Measurements from ENCODE around the gene KIF20B. TPM values are rescaled to one million over a fixed set of nuclear protein-coding genes. Genes with fewer than 3 reads are reported as not detected.

Gene KIF20B
- total RNA-seq, 4 donors from 2014 or later = 1.7 to 4.1 (median 2.7) TPM

DNA sequence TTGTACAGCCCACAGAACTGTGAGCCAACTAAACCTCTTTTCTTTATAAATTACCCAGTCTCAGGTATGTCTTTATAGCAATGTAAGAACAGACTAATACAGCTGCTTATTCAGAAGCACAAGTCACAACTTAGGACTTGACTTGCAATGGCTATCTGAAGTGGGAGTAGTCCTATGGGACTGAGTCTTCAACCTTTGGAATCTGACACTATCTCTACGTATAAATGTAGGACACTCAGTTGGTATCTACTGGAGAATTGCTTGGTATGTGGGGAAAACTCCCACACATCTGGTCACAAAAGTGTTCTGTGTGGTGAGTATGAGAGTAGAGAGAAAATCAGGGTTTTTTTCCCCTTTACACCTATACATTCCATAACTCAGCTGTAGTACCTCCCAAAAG lies 44.1 kb upstream of the KIF20B start:
- no peak for DNase-seq (ENCODE audit: low spot score)
- TF ChIP-seq, protein P1, sequence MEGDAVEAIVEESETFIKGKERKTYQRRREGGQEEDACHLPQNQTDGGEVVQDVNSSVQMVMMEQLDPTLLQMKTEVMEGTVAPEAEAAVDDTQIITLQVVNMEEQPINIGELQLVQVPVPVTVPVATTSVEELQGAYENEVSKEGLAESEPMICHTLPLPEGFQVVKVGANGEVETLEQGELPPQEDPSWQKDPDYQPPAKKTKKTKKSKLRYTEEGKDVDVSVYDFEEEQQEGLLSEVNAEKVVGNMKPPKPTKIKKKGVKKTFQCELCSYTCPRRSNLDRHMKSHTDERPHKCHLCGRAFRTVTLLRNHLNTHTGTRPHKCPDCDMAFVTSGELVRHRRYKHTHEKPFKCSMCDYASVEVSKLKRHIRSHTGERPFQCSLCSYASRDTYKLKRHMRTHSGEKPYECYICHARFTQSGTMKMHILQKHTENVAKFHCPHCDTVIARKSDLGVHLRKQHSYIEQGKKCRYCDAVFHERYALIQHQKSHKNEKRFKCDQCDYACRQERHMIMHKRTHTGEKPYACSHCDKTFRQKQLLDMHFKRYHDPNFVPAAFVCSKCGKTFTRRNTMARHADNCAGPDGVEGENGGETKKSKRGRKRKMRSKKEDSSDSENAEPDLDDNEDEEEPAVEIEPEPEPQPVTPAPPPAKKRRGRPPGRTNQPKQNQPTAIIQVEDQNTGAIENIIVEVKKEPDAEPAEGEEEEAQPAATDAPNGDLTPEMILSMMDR (IDR thresholded peaks at IDR 0.05) = no peak

DNA sequence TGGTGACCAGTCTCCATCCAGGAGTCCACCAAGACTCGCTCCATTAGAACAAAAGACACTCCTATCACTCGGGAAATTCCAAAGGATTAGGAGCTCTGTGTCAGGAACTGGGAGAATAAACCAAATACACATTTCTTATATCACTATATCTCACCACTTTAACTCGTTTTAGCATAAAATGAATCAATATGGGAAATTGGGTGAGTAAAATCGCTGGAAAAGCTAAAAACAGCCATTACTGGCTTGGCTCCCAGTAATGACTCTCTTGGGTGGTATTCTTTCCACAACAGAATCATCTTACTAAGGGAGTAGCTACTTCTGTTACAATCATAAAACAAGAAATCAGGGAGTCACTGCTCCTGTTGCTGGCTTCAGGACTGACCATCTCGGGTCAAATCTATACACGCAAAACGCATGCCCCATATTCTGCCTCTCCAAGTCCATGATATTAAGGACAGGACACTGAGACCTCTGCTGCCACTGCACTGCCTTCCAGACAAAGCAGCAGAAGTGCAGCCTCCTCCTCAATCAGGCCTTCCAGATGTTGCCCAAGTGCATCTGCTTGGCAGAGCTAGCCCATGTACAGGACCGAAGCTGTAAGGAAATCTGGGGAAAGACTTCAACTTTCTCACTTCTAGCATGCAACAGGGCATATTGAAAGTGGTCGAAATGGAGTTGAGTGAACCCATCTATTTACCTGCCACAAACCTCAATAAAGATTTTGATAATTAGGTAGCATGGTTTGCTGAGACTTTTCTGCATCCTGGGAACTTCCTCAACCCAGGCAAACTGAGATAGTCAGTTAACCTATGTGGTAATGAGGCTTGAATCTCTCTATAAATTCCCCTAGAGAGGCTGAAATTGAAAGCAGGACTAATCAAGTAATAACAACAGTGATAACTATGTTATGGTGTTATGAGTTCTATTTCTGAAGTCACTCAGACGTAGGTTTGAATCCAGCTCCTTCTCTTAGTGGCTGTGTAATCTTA lies 42.0 kb upstream of the KIF20B start:
- TF ChIP-seq, protein P1 (IDR thresholded peaks at IDR 0.05) = no peak
- DNase-seq (ENCODE audit: low spot score) = no peak
- ATAC-seq (ENCODE audit: low FRiP score) = no peak

More for the DNA sequence above, 44.1 kb upstream of the KIF20B start:
- no peak for ATAC-seq (ENCODE audit: low FRiP score)

DNA sequence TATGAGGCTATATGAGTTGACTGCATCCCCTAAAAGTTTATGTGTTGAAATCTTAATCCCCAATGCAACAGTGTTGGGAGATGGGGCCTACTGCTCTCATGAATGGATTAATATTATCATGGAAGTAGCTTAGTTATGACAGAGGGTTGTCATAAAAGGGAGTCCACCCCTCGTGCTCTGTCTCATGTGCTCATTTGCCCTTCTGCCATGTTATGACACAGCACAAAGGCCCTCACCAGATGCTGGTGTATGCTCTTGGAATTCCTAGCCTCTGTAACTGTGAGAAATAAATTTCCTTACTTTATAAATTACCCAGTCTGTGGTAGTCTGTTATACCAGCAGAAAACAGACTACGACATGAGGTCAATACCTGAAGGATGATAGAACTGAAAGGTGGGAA lies 38.8 kb upstream of the KIF20B start:
- DNase-seq (ENCODE audit: low spot score) = no peak
- TF ChIP-seq, protein P1 (IDR thresholded peaks at IDR 0.05) = no peak

DNA sequence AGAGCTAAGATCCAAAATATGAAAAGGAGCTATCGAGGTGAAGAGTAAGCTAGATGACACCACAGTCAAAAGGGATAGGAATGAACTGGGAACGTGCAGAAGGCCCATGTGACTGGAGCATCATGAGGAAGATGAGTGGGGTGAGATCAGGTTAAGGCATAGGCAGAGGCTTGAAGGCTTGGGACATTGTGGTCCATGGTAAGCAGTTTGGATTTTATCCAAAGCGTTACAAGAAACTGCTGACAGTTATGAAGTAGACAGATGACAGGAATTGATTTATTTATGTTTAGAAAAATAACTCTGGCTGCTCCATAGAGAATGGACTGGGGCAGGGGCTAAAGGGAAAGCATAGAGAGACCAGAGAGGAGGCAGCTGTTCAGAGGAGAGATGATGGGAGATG lies 38.2 kb upstream of the KIF20B start:
- TF ChIP-seq, protein P1 (IDR thresholded peaks at IDR 0.05) = no peak
- ATAC-seq (ENCODE audit: low FRiP score) (no peak), DNase-seq (ENCODE audit: low spot score) (no peak)

More for the DNA sequence above, 38.8 kb upstream of the KIF20B start:
- peak; percentile 6 for ATAC-seq (ENCODE audit: low FRiP score)

DNA sequence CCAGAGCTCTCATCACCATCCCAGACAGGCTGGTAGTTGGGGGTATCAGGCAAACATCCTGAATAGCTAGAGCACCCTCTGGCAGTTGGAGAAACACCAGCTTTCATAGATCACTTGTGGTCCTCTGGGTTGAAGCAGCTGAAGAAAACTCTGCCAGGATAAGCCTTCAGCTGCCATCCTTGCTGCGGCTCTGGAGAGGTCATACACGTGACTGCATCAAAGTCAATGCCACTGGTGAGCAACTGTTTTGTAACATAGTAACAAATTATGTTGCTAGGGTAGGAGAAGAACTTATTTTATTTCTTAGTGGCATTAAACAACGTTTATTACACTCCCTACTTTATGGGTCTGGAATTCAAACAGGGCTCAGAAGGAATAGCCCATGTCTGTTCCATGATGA lies 37.2 kb upstream of the KIF20B start:
- DNase-seq (ENCODE audit: low spot score) (no peak), ATAC-seq (ENCODE audit: low FRiP score) (no peak)
- TF ChIP-seq, protein P1 (IDR thresholded peaks at IDR 0.05) = no peak

DNA sequence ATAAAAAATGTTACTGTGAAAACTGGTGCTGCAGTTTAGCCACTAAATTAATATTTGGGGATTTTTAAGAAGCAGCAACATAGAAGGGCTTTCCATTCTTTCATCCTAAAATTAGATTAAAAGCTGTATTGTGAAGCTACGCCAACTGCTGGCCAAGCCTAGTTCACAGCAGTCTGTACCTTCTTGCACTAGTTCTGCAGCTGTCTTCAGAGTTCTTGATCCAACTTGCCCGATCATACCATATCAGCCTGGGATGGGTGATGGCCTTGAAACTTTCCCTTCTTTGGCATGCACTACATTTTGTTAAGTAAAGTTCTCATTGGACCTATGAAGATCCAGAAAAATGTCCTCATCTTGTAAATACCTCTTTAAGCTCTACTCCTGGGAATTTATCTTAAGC lies 36.1 kb upstream of the KIF20B start:
- no peak for ATAC-seq (ENCODE audit: low FRiP score)
- TF ChIP-seq, protein P1 (IDR thresholded peaks at IDR 0.05) = no peak

DNA sequence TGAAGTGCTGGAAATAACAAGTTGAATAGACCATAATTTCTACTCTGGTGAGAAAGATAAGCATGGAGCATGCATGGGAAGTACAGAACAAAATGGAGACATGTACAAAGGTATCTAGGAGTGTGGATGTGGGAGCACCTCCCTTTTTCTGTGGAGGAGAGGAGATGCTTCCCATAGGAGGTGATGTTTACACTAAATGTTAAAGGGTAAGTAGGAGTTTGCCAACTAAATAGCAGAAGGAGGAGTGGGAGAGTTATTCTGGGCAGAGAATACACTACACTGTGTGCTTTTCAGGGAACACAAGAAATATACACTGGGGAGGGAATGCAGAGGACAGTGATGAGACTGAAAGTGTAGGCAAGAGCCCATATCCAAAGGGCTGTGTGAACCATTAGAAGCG lies 35.3 kb upstream of the KIF20B start:
- DNase-seq (ENCODE audit: low spot score) = no peak
- TF ChIP-seq, protein P1 (IDR thresholded peaks at IDR 0.05) = no peak
- ATAC-seq (ENCODE audit: low FRiP score) = no peak

More for the DNA sequence above, 36.1 kb upstream of the KIF20B start:
- DNase-seq (ENCODE audit: low spot score) = no peak

Data from omental fat pad (tissue), 4 donors.